Mucosa of rectum (tissue), 2 donors: Measurements from ENCODE around the gene RUNX2.

Source experiments
- H3K27ac ChIP-seq, 2 donors: one replicate each; pipeline ENCODE4 v1.7.0; 2013; ENCODE audit warnings: inconsistent platforms in 2 of 2, low read depth in 2 of 2, low read length in 2 of 2
- H3K27me3 ChIP-seq, 2 donors: one replicate each; pipeline ENCODE4 v1.7.0; 2013; ENCODE audit warnings: low read length in 2 of 2; ENCODE audit not compliant: control insufficient read depth in 2 of 2, insufficient read depth in 2 of 2
- H3K36me3 ChIP-seq, 2 donors: one replicate each; pipeline ENCODE4 v1.7.0; 2013; ENCODE audit warnings: low read length in 2 of 2; ENCODE audit not compliant: control insufficient read depth in 2 of 2, insufficient read depth in 2 of 2
- H3K4me1 ChIP-seq, 2 donors: one replicate each; pipeline ENCODE4 v1.7.0; 2013; ENCODE audit warnings: low read length in 2 of 2, mild to moderate bottlenecking in 1 of 2; ENCODE audit not compliant: control insufficient read depth in 2 of 2, insufficient read depth in 2 of 2
- H3K4me3 ChIP-seq, 2 donors: one replicate each; pipeline ENCODE4 v1.7.0; 2013; ENCODE audit warnings: low read length in 2 of 2
- H3K9ac ChIP-seq, 2 donors: one replicate each; pipeline ENCODE4 v1.7.0; 2013; ENCODE audit warnings: low read length in 2 of 2, low read depth in 1 of 2, mild to moderate bottlenecking in 1 of 2
- H3K9me3 ChIP-seq, 2 donors: one replicate each; pipeline ENCODE4 v1.7.0; 2013; ENCODE audit warnings: low read length in 2 of 2; ENCODE audit not compliant: control insufficient read depth in 2 of 2
- donor health status: healthy.
- donor health status: Normal muscosa, but diverticular disease.

Gene RUNX2

GRCh38 chr6:45450132-45450531 is 122.0 kb downstream of the RUNX2 start:
- Histone ChIP-seq H3K27me3 (no peaks in the 10 kb centered on the region), H3K4me3 (no peak overlapping the region), H3K4me1 (peaks cover 9 to 20% of the 10 kb centered on the region in 2 donors), H3K27ac (no peak overlapping the region), H3K9ac (no peak overlapping the region), H3K36me3 (no peaks in the 10 kb centered on the region), H3K9me3 (no peaks in the 10 kb centered on the region)

GRCh38 chr6:45450831-45451230 is 122.7 kb downstream of the RUNX2 start:
- Histone ChIP-seq H3K27ac (no peak overlapping the region), H3K27me3 (no peaks in the 10 kb centered on the region), H3K4me1 (peaks cover 7 to 13% of the 10 kb centered on the region in 2 donors), H3K9ac (no peak overlapping the region), H3K4me3 (no peak overlapping the region), H3K9me3 (no peaks in the 10 kb centered on the region), H3K36me3 (no peaks in the 10 kb centered on the region)

GRCh38 chr6:45454008-45454911 is 126.1 kb downstream of the RUNX2 start:
- no peak overlapping the region for H3K9ac ChIP-seq
- H3K4me3 ChIP-seq, result no peak overlapping the region
- H3K9me3 ChIP-seq, result no peaks in the 10 kb centered on the region
- H3K4me1 ChIP-seq, result peaks cover 0 to 2% of the 10 kb centered on the region in 2 donors
- H3K27me3 ChIP-seq, result no peaks in the 10 kb centered on the region
- H3K36me3 ChIP-seq, result no peaks in the 10 kb centered on the region
- no peak overlapping the region for H3K27ac ChIP-seq

GRCh38 chr6:45455408-45455807 is 127.3 kb downstream of the RUNX2 start:
- Histone ChIP-seq H3K4me1 (peaks cover 0 to 2% of the 10 kb centered on the region in 2 donors), H3K9me3 (no peaks in the 10 kb centered on the region), H3K4me3 (no peak overlapping the region), H3K36me3 (no peaks in the 10 kb centered on the region), H3K27me3 (no peaks in the 10 kb centered on the region), H3K9ac (no peak overlapping the region), H3K27ac (no peak overlapping the region)

GRCh38 chr6:45457141-45457540 is 129.0 kb downstream of the RUNX2 start:
- no peaks in the 10 kb centered on the region for H3K36me3 ChIP-seq
- H3K27me3 ChIP-seq, result no peaks in the 10 kb centered on the region
- H3K4me1 ChIP-seq, result peaks cover 0 to 2% of the 10 kb centered on the region in 2 donors
- no peak overlapping the region for H3K27ac ChIP-seq
- no peak overlapping the region for H3K4me3 ChIP-seq
- H3K9me3 ChIP-seq, result no peaks in the 10 kb centered on the region
- H3K9ac ChIP-seq, result no peak overlapping the region

GRCh38 chr6:45458672-45459071 is 130.5 kb downstream of the RUNX2 start:
- Histone ChIP-seq H3K4me3 (no peak overlapping the region), H3K9ac (no peak overlapping the region), H3K27me3 (no peaks in the 10 kb centered on the region), H3K9me3 (no peaks in the 10 kb centered on the region), H3K36me3 (no peaks in the 10 kb centered on the region), H3K27ac (no peak overlapping the region), H3K4me1 (peaks cover 0 to 2% of the 10 kb centered on the region in 2 donors)

- no peak overlapping the region for H3K27ac ChIP-seq
- H3K9ac ChIP-seq, result no peak overlapping the region
- no peaks in the 10 kb centered on the region for H3K36me3 ChIP-seq
- no peak overlapping the region for H3K4me3 ChIP-seq
- H3K27me3 ChIP-seq, result no peaks in the 10 kb centered on the region
- no peaks in the 10 kb centered on the region for H3K4me1 ChIP-seq
- H3K9me3 ChIP-seq, result no peaks in the 10 kb centered on the region
Observed at GRCh38 chr6:45460166-45460565, 132.0 kb downstream of the RUNX2 start.

- Histone ChIP-seq H3K9ac (no peak overlapping the region), H3K27ac (no peak overlapping the region), H3K9me3 (no peaks in the 10 kb centered on the region), H3K36me3 (peaks cover 0 to 2% of the 10 kb centered on the region in 2 donors), H3K4me3 (no peak overlapping the region), H3K27me3 (no peaks in the 10 kb centered on the region), H3K4me1 (no peaks in the 10 kb centered on the region)
Observed at GRCh38 chr6:45461486-45461885, 133.4 kb downstream of the RUNX2 start.

- no peaks in the 10 kb centered on the region for H3K9me3 ChIP-seq
- peaks cover 0 to 2% of the 10 kb centered on the region in 2 donors for H3K36me3 ChIP-seq
Observed at GRCh38 chr6:45462190-45463134, 134.3 kb downstream of the RUNX2 start.

GRCh38 chr6:45464685-45465084 is 136.6 kb downstream of the RUNX2 start:
- Histone ChIP-seq H3K4me1 (no peaks in the 10 kb centered on the region), H3K36me3 (peaks cover 0 to 2% of the 10 kb centered on the region in 2 donors), H3K27me3 (no peaks in the 10 kb centered on the region), H3K9ac (no peak overlapping the region), H3K4me3 (no peak overlapping the region), H3K27ac (no peak overlapping the region), H3K9me3 (no peaks in the 10 kb centered on the region)

More at GRCh38 chr6:45462190-45463134, 134.3 kb downstream of the RUNX2 start:
- Histone ChIP-seq H3K27ac (no peak overlapping the region), H3K4me1 (no peaks in the 10 kb centered on the region), H3K9ac (no peak overlapping the region), H3K27me3 (no peaks in the 10 kb centered on the region), H3K4me3 (no peak overlapping the region)
